Effector memory CD4-positive, alpha-beta T cell (primary cell): ENCODE measurements around the gene RNF32.
"Not testable (repeated sequence)": the region's sequence is repeated elsewhere in the genome, so short reads cannot be mapped to it uniquely, and the experiment has no call there.

ENCODE experiments used
- DNase-seq, 3 donors: peaks; one replicate each; pipeline ENCODE4 v3.0.0-alpha.2; 2020
- H3K27ac ChIP-seq: 2 replicates; pipeline ENCODE4 v1.7.0; 2013; ENCODE audit warnings: mild to moderate bottlenecking, low read length, moderate library complexity; ENCODE audit not compliant: insufficient read depth, poor library complexity, severe bottlenecking
- H3K27me3 ChIP-seq: replicated peaks from 2 replicates; pipeline ENCODE4 v1.7.0; 2013; ENCODE audit warnings: mild to moderate bottlenecking, low read length; ENCODE audit not compliant: insufficient read depth, control insufficient read depth, poor library complexity, severe bottlenecking
- H3K36me3 ChIP-seq: 2 replicates; pipeline ENCODE4 v1.7.0; 2013; ENCODE audit warnings: mild to moderate bottlenecking, low read length, moderate library complexity; ENCODE audit not compliant: control insufficient read depth, insufficient read depth
- H3K4me1 ChIP-seq: 2 replicates; pipeline ENCODE4 v1.7.0; 2013; ENCODE audit warnings: low read length, mild to moderate bottlenecking; ENCODE audit not compliant: control insufficient read depth, insufficient read depth, poor library complexity, severe bottlenecking
- H3K4me3 ChIP-seq: 2 replicates; pipeline ENCODE4 v1.7.0; 2013; ENCODE audit warnings: low read length, low read depth, mild to moderate bottlenecking; ENCODE audit not compliant: insufficient read depth, poor library complexity, severe bottlenecking
- H3K9me3 ChIP-seq: 2 replicates; pipeline ENCODE4 v1.7.0; 2013; ENCODE audit warnings: mild to moderate bottlenecking, low read length, moderate library complexity; ENCODE audit not compliant: control insufficient read depth

Gene RNF32

DNA sequence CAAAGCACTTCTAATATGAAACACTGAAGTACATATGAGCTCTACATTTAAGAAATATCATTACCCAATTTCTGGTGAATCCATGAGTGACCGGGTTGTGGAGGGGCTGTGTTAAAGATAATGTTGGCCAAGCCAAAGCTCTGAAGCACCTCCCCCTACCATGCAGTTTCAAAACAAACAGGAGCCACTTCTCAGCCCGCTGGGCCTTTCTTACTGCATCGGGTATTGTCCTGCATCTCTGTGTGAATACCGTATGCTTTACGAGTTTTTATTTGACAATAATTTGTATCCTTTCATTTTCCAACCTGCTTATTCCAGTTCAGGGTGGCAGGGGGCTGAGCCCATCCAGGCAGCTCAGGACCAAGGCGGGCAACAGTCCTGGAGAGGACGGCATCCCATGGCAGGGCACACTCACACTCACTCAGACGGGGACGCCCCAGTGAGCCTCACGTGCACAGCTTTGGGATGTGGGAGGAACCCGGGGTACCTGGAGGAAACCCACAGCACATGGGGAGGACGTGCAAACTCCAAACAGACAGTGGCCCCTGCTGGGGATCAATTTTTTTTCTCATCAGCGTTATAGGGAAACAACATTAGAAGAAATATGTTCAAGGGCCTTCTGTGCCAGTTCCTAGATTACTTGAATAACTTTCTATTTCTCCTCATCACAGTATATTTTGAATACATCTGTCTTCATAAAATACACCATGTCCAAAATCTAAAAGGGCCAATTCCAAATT is 1.9 kb downstream of the RNF32 start:
- no peaks in the 10 kb centered on the region for H3K9me3 ChIP-seq
- H3K36me3 ChIP-seq, result no peaks in the 10 kb centered on the region
- peaks cover 4% of the 10 kb centered on the region for H3K4me1 ChIP-seq
- H3K4me3 ChIP-seq, result no peak overlapping the region
- no peaks in the 10 kb centered on the region for H3K27me3 ChIP-seq
- no peak overlapping the region for H3K27ac ChIP-seq
- no peak for DNase-seq

DNA sequence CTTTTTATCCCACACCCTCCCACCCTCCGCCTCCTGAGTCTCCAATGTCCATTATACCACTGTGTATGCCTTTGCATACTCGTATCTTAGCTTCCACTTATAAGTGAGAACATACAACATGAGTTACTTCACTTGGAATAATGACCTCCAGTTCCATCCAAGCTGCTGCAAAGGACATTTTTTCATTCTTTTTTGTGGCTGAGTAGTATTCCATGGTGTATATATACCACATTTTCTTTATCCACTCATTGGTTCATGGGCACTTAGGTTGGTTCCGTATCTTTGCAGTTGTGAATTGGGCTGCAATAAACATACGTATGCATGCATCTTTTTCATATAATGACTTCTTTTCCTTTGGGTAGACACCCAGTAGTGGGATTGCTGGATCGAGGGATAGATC is 6.8 kb downstream of the RNF32 start:
- H3K9me3 ChIP-seq, DNase-seq, H3K4me1 ChIP-seq, H3K27ac ChIP-seq, H3K27me3 ChIP-seq, H3K36me3 ChIP-seq, H3K4me3 ChIP-seq: not testable (repeated sequence)

DNA sequence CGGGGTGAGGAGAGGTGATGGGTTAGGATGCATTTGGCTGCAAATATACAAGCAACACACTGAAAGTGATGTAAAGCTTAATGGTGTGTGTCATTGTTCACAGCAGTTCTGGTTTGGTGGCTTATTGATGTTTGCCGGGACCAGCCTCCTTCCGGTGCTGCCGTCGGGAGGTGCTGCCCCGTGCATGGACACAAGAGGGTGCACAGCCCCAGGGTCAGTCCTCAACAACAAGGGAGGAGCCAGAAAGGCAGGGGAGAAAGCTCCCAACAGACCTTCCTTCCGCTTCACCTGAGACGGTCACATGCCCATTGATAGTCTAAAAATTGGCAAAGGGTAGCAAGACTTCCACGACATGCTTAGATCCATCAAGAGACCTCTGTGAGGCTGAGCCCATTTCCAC is 9.5 kb downstream of the RNF32 start:
- H3K27me3 ChIP-seq, result peaks cover 7% of the 10 kb centered on the region
- DNase-seq, result no peak
- no peaks in the 10 kb centered on the region for H3K9me3 ChIP-seq
- H3K4me1 ChIP-seq, result no peaks in the 10 kb centered on the region
- H3K27ac ChIP-seq, result no peak overlapping the region
- no peak overlapping the region for H3K4me3 ChIP-seq
- H3K36me3 ChIP-seq, result no peaks in the 10 kb centered on the region

DNA sequence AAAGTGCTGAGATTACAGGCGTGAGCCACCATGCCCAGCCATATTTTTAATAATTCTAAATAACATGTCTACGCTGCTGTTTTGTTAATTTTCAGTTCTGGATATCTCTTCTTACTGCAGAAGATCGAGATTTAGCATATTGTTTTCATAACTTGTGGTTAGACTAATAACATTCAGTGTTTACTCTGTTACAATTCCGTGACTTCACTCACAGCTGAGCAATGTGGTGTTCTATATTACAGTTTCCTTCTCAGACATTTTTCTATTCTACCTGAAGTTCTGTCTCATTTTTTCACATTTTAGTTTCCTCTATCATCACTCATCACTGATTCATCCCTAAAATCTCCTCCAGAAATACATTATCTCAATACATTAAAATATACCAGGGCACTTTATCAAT is 10.9 kb downstream of the RNF32 start:
- Histone ChIP-seq H3K4me1 (no peaks in the 10 kb centered on the region), H3K4me3 (no peak overlapping the region), H3K9me3 (no peaks in the 10 kb centered on the region), H3K27me3 (peaks cover 7% of the 10 kb centered on the region), H3K36me3 (no peaks in the 10 kb centered on the region), H3K27ac (no peak overlapping the region)
- DNase-seq, result no peak

DNA sequence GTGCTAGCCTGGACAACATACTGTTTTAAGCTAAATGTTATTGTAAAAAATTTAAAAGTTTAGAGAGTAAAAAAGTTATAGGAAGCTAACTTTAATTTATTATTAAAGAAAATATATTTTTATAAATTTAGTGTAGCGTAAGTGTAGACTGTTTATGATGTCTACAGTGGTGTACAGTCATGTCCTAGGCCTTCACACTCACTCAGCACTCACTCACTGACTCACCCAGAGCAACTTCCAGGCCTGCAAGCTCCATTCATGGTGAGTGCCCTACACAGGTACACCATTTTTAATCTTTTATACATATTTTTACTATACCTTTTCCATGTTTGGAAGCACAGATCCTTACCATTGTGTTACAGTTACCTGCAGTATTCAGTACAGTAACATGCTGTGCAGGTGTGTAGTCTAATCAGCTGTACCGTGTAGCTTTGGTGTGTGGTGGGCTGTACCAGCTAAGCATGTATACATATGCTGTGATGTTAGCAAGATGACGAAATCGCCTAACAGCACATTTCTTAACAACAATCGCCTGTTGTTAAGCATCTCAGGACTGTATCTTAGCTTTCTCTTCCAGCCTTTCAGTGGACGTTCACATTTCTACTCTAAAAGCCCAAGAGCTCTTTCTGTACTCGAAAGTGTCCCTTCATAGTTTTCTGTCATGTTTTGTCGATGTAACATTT is 12.5 kb downstream of the RNF32 start:
- H3K4me1 ChIP-seq, result no peaks in the 10 kb centered on the region
- no peak overlapping the region for H3K4me3 ChIP-seq
- H3K9me3 ChIP-seq, result no peaks in the 10 kb centered on the region
- no peak for DNase-seq
- H3K27ac ChIP-seq, result no peak overlapping the region
- peaks cover 7% of the 10 kb centered on the region for H3K27me3 ChIP-seq
- no peaks in the 10 kb centered on the region for H3K36me3 ChIP-seq

DNA sequence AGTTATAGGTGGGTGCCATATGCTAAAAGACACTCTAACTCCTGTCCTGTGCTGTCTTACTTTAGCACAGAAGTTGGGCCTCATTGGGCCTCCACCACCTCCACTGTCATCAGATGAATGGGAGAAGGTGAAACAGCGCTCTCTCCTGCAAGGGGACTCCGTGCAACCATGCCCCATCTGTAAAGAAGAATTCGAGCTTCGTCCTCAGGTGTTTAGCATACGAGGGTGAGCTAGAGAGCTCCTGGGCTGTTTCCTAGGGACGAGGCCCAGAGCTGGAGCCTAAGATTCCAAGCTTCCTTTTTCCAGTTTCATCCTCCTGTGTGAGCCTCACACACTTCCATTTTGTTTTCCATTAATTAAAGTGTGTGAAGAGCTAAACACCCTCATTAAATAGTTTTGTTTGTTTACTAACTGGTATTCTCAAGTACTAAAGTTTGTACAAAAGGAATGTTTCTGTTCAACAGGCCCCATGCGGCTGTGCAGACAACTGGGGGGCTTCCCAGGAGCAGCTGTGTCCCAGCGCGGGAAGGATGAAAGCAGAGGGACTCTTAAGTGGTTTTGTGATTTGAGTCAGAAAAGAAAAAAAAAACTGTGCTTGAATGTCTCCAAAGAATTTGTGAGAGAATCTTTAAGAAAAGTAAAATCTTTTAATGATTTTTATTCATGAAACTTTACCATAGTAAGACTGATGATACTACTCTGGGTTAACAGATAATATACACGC is 14.1 kb downstream of the RNF32 start:
- Histone ChIP-seq H3K4me1 (no peaks in the 10 kb centered on the region), H3K9me3 (no peaks in the 10 kb centered on the region), H3K27ac (no peak overlapping the region), H3K27me3 (peaks cover 6% of the 10 kb centered on the region), H3K36me3 (no peaks in the 10 kb centered on the region), H3K4me3 (no peak overlapping the region)
- no peak for DNase-seq

DNA sequence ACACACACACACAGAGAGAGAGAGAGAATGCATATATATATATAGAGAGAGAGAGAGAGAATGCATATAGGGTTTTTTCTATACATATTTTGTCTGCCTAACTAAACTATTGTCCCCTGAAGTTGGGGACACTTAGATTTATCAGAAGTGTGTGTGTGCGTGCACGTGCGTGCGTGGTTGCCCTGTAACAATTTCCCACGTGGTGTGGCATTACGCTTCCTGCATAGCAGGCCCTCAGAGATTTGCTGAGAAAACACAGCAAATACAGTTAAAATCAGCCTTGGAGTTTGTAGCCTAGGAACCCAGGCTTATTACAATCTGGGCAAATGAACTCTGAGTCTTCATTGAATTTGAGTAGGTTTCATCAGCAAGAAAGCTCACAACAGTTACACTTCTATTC is 14.7 kb downstream of the RNF32 start:
- Histone ChIP-seq H3K27ac (no peak overlapping the region), H3K4me1 (no peaks in the 10 kb centered on the region), H3K9me3 (no peaks in the 10 kb centered on the region), H3K4me3 (no peak overlapping the region), H3K27me3 (peaks cover under 1% of the 10 kb centered on the region), H3K36me3 (no peaks in the 10 kb centered on the region)
- no peak for DNase-seq

DNA sequence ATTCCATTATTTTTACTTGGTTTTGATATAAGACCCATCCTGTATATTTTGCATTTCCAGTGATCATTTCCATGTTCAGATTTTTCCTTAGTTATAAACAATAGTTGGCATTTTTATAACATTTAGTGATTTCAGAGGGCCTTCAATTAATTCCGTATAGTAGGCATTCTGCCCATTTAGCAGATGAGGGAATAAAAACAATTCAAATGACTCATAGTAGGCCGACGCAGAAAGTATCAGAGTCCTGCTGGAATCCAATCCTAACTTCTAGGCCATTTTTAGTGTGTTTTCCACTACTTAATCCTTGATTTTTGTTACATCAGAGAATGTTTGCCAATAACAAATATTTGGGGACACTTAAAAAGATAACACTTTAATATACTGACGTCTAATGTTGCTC is 15.4 kb downstream of the RNF32 start:
- Histone ChIP-seq H3K27me3 (no peaks in the 10 kb centered on the region), H3K27ac (no peak overlapping the region), H3K36me3 (no peaks in the 10 kb centered on the region), H3K4me3 (no peak overlapping the region), H3K4me1 (no peaks in the 10 kb centered on the region), H3K9me3 (no peaks in the 10 kb centered on the region)
- DNase-seq, result no peak

DNA sequence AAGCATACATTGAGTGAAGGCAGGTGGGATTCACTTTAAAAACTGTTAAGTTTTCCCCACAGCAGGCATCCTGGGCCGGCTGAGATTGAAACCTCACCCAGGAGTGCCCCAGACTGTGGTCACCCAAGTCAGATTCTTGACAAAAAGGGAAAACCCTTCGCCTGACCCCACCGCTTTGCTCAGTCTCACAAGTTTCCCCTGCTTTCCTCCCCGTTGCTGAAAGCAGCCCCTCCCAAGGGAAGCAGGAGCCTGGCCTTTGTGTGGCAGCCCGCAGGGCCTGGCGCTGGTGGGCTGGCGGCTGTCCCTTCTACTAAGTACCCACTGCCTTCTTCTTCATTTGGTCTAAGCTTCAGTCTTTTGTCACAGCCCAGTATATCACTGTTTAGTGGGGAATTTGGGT is 16.0 kb downstream of the RNF32 start:
- Histone ChIP-seq H3K4me1 (no peaks in the 10 kb centered on the region), H3K27ac (no peak overlapping the region), H3K36me3 (no peaks in the 10 kb centered on the region), H3K27me3 (no peaks in the 10 kb centered on the region), H3K9me3 (no peaks in the 10 kb centered on the region), H3K4me3 (no peak overlapping the region)
- no peak for DNase-seq

DNA sequence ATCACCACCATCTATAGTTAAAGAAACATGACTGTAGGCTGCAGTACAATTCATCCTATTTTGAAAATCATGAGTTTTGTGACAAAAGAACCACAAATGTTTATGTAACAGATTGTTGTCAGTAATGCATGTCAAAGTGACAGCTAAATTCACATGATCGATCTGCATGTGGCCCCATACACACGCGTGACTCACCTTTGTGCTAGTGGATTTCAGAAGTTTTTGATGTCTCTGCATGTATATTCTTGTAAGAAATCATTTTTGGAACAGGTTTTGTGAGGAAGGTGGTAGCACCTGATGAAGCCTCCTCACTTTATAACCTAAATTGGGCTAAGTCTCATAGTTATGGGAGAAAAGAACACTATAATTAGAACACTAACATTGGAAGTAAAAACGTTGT is 17.1 kb downstream of the RNF32 start:
- Histone ChIP-seq H3K27ac (no peak overlapping the region), H3K4me3 (no peak overlapping the region), H3K27me3 (no peaks in the 10 kb centered on the region), H3K36me3 (no peaks in the 10 kb centered on the region), H3K9me3 (no peaks in the 10 kb centered on the region), H3K4me1 (no peaks in the 10 kb centered on the region)
- DNase-seq, result no peak
